HepG2 (cell line): ENCODE data around the gene TM4SF20. TPM values are rescaled to one million over a fixed set of nuclear protein-coding genes. Genes with fewer than 3 reads are reported as not detected.
A peak's percentile ranks its signal among the peaks of the same experiment; 100 is the strongest.

Experiments used
- CBX5 ChIP-seq: sonication (generic); formaldehyde crosslinking; IDR thresholded peaks from 2 replicates; pipeline ENCODE4 v1.4.0; 2020; ENCODE audit warnings: missing genetic modification reagents, borderline replicate concordance
- KIAA2018 ChIP-seq: sonication (generic); formaldehyde crosslinking; IDR thresholded peaks from 2 replicates; pipeline ENCODE4 v1.5.0; 2020; ENCODE audit warnings: mild to moderate bottlenecking, missing genetic modification reagents, borderline replicate concordance
- TFE3 ChIP-seq: IDR thresholded peaks from 2 replicates; pipeline ENCODE4 v1.6.1; 2016
- ZBTB10 ChIP-seq: sonication (generic); formaldehyde crosslinking; IDR thresholded peaks from 2 replicates; pipeline ENCODE4 v1.4.0; 2020; ENCODE audit warnings: missing genetic modification reagents, borderline replicate concordance
- polyA plus RNA-seq, 8 experiments: library from polyadenylated mRNA; depleted of rRNA in 3 of 8; stranded (reverse) in 7 of 8; unstranded in 1 of 8; fragments of >200 nt; fragmentation: Illumina TruSeq in 4 of 8; extraction: Trizol in 4 of 8; gene quantifications; 2 replicates each; pipeline versions ENCODE4 v1.2.1 to v1.2.3, GENCODE V29; 2011 to 2016; ENCODE audit warnings: low read depth in 4 of 8, missing spikeins in 1 of 8, mixed read lengths in 1 of 8; ENCODE audit not compliant: insufficient read depth in 1 of 8
- total RNA-seq, 5 experiments: library from RNA; depleted of rRNA; stranded (reverse); fragments of >200 nt; fragmentation: Illumina TruSeq; extraction: Trizol; gene quantifications; 2 replicates each; pipeline ENCODE4 v1.2.3, GENCODE V29; 2016; ENCODE audit warnings: low read depth in 1 of 5

Gene TM4SF20
- total and polyA plus RNA-seq, 2 of the 13 experiments (the other 11 are each of a cell fraction or from before 2014, with no cell fraction given), result not detected

- no peak for TF ChIP-seq KIAA2018 (CRISPR knock-in tag)
- no peak for TF ChIP-seq ZBTB10 (CRISPR knock-in tag)
- no peak; the same call in 1 of the 2 replicates for TF ChIP-seq TFE3
- peak; percentile 83; the same call in 1 of the 2 replicates for TF ChIP-seq CBX5 (CRISPR knock-in tag)
Measured at GRCh38 chr2:227406177-227407031, 27.3 kb upstream of the TM4SF20 start (continued).
